ENCODE results near the gene CPE.

Gene CPE

DNA sequence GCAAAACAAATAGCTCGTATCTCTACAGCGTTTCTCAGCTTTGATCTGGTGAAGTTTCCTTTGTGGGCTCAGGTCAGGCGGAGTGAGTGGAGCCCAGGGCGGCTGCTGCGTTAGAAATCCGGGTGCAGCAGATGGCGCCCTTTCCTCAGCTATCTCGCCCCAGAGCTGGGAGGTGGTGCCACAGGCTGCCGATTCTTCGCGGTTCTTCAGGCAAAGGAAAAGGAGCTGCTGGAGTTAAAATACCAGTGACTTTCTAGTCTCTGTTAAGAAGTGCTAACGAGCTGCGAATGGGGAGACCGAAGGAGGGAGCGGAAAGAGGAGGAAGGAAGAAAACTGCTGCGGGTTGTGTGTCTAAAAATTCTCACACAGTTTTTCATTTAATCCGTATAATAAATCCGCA is 114.6 kb downstream of the CPE start:
- peak overlapping the region; percentile 1 for H3K4me3 ChIP-seq (ENCODE audit: low read depth, low read length)
- no peak for DNase-seq (ENCODE audit: low read depth)

DNA sequence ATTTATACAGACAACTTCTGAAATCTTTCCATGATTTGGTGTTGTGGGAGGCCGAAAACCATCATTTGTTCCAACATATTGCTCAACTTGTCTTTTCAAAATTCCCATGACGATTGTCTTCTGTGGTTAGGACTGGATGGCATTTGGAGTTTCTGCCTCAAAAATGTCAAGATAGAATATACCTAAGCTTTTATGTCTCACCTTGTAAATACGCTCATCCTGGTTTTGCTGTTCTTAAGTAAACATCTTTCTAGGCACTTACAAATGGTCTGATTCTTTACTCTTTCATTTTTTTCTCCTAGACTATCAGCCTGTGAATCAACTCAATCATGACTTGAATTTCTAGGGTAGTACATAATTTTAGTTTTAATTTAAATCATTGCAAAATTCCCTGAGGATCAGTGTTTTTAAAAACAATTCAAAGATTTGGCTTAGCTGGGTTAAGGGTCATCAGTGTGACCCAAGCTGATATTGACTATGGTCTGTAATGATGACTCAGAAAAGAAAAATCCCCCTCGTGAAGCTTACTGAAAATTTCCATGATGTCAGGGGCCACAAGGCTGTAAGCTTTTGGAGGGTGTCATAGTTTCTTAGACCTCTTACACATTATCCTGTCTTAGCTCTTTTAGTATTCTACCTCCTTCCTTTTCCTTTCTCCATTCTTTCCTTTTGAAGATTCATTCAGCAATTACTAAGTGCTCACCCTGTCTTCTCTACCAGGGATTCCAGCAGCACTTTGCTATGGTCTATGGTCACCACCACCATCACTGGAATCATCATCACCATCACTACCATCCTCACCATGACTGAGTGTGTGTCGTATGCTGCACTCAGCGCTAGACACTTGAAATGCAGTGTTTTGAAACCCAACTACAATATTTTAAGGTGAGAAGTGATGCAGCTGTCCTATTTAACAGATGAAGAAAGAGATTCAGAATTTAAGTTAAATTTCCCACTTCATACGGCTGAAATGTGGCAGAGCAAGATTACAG is 124.4 kb downstream of the CPE start:
- no peak overlapping the region for H3K4me3 ChIP-seq (ENCODE audit: low read depth, low read length)
- DNase-seq (ENCODE audit: low read depth), result no peak

DNA sequence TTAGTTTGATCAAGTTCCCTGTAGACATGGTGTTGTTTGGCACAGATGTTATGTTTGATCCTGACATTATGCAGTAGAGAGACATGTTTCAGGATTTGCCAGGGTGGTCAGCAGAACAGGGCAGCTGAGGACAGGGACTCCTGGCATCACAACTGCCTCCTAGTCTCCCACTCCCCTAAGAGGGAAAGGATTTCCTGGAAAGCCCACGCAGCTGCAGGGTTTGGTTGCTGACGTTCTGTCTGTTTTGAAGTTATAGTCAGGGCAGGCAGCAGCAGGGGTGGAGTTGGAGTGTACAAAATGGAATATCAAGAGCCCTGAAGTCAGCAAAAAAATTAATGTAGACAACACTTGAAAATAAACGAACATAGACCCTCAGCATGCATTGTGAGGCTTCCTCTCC is 125.4 kb downstream of the CPE start:
- no peak overlapping the region for H3K4me3 ChIP-seq (ENCODE audit: low read depth, low read length)
- no peak for DNase-seq (ENCODE audit: low read depth)

DNA sequence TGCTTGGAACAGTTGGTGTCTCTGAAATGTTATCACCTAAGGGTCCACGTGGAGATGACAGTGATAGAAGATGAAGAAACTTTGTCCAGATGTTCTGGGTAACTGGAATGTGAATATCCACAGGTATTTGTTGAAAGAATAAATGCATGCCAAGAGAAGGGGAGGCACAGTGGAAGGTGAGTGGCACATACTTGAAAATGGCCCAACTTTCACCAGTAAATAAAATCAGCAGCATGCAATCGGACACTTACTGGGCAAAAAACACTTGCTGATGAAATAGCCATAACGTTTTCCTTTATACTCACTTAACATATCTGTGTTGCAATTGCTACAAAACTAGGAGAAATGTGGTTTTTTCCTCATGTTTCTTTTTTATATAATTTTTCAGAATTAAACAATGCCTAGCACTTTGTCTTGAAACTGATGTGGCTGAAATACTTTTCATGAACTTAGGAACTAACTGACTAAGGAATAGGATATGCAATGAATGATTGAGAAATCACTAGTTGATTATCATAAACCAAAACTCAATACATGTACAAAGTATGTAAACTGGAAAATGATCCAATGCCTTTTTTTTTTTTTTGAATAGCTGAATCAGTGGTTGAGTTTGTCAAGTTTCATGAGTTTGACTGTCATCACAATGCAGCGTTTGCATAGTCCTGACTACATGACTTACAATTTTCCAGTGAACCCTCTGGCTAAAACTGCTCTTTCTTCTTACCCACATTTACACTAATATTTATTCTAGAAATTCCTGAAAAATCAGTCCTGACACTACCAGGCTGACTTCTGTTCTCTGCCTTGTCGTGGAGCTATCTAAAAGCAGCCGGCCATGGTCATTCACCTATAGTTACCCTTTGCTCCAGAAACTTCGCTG is 127.4 kb downstream of the CPE start:
- peak; percentile 36 for DNase-seq (ENCODE audit: low read depth)
- H3K4me3 ChIP-seq (ENCODE audit: low read depth, low read length), result no peak overlapping the region

DNA sequence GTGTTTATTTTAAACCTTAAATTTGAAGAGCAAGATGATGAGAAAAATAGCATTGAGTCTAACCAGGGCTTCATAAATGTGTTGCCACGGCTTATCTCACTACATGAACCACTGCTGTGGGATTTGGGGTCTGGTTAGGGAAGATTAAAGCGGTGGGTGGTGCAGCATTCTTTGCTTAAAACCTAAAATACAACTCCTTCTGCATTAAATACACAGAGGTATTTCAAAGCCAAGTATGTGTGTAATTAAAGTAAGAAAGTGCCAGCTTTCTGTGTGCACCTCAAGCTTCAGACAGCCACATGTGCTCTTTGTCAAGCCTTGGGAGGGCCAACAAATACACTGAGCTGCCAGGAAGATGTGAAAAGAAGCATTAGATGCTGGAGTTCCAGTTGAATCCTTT is 128.0 kb downstream of the CPE start:
- DNase-seq (ENCODE audit: low read depth), result no peak
- H3K4me3 ChIP-seq (ENCODE audit: low read depth, low read length), result no peak overlapping the region

DNA sequence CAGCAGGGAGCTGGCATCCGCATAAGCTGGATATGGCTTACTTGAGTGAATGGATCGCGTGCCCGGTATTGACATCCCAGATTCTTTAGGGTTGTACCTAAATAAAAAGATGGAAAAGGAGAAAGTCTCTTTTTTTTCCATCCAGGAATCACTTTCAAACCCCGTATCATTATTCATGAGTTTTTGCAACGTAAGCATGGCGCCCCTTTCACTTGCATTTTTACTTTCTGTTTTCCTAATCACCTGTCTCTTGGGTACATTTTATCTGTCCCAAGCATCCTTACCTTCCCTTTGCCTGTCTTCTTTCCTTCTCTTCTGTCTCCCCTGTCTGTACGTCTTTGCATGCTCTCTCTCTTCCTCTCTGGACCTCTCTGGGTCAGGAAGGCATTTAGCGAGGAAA is 128.6 kb downstream of the CPE start:
- H3K4me3 ChIP-seq (ENCODE audit: low read depth, low read length), result no peak overlapping the region
- DNase-seq (ENCODE audit: low read depth), result no peak

DNA sequence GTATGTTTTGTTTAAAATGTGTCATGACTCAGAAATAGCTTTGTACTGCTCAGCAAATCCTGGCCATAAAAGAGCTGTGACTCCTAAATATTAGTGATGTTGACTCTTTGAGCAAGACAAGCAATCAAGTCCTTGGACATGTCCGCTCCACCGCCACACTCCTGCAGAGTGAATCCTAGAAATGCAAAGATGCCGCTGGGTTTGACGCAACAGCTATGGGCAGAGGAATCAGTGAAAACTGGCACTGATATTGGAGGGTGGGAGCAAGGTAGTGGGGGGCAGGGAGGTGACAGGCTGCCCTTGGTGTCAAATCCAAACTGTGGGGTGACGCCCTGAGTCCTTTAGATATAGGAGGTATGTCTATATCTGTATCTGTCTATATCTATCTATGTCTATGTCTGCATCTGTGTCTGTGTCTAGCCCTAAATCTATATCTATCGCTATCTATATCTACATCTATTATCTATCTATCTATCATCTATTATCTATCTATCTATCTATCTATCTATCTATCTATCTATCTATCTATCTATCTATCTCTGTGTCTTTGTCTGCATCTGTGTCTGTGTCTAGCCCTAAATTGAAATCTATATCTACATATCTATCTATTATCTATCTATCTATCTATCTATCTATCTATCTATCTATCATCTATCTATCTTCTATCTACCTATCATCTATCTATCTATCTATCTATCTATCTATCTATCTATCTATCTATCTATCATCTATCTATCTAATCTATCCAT is 129.7 kb downstream of the CPE start:
- no peak for DNase-seq (ENCODE audit: low read depth)
- no peak overlapping the region for H3K4me3 ChIP-seq (ENCODE audit: low read depth, low read length)

DNA sequence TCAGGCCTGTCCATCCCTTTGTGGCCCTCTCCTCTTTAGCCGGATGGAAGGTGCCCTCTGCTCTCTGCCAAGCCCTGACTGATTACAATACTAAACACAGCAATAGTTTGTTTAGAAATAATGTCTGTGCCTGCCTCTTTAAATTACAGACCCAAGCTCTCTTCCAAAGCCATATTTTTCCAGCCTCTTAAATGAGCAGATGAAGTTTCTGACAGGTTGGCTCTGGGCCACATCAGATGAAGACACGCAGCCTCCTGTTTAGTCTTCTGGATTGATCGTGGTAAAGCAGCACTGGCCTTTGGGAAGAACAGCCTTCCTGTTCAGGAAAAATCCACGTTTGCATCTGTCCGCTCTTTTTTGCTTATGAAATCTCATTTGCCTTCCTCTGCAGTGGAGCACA is 133.6 kb downstream of the CPE start:
- H3K4me3 ChIP-seq (ENCODE audit: low read depth, low read length), result no peak overlapping the region
- DNase-seq (ENCODE audit: low read depth), result no peak

DNA sequence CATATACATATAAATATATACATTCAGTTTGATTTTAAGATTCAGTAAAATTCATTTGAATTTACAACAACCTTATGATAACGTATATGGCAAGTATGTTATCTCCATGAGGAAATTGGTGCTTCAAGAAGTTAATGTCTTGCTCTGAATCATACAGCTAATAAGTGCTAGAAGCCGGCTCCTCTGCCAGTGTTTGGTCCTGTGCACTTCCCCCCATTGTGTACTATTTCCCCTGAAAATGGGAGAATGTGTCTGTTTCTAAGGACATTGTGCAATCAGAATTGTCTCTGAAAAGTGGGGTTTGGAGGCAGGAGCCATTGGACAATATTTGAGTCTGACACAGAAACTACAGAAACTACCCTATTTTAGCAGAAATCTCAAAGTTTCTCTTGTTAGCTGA is 135.9 kb downstream of the CPE start:
- H3K4me3 ChIP-seq (ENCODE audit: low read depth, low read length), result no peak overlapping the region
- DNase-seq (ENCODE audit: low read depth), result no peak

DNA sequence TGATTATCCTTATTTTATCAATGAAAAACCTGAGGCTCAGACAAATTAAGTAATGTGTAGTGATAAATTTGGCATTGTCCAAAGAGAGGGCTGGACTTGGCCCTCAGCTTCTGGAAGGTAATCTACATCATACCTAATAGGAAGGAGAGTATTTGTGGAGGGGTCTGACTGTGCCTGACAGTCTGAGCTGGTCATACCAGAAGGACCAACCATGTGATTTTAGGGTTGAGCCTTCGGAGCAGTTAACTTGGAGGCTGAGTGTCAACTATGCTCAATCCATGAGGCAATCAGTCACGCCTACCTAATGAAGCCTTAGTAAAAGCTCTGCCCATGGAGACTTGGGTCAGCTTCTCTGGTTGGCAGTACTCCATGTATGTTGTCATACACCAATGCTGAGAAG is 136.4 kb downstream of the CPE start:
- DNase-seq (ENCODE audit: low read depth), result no peak
- H3K4me3 ChIP-seq (ENCODE audit: low read depth, low read length), result no peak overlapping the region

DNA sequence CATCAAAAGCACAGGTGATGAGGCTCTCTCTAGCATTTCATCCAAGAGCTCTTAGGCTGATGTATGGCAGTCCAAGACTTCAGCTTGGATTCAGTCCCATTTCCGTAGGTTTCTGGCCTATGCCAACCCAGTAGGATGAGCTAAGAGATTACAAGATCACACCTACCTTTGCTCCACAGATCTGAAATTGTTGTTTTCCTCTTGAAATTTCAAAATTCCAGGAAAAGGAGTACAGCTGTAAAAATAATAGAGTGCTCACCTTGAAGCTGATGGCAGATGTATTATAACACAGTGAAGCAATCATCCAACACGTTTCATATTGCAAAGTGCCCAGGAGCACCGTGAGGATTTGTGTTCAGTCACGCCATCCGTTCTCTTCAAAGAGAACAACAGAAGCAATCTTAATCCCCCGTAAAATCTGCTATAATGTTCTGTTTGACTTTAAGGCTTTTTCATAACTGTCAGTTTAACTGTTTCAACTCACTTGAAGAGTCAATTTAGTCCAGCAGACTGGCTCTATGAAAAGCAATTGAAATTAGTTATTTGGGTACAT is 137.5 kb downstream of the CPE start:
- DNase-seq (ENCODE audit: low read depth), result no peak
- H3K4me3 ChIP-seq (ENCODE audit: low read depth, low read length), result no peak overlapping the region

DNA sequence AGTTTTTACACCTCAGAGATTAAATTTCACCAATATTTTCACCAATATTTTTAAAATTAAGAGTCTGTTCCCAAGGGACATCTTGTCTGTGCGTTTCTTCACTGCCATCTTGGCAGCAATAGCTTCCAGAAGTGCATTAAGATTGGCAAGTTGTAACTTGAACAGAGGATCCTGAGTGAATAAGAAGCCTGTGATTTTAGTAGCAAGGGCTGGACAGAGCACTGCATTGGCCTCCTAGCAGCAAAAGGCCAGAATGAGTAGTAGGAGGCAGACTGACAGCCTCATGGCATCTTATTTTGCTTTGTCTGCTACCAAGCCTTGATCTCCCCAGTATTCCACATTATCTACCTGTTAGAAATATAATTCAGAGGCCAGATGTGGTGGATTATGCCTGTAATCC is 138.4 kb downstream of the CPE start:
- no peak overlapping the region for H3K4me3 ChIP-seq (ENCODE audit: low read depth, low read length)
- no peak for DNase-seq (ENCODE audit: low read depth)

DNA sequence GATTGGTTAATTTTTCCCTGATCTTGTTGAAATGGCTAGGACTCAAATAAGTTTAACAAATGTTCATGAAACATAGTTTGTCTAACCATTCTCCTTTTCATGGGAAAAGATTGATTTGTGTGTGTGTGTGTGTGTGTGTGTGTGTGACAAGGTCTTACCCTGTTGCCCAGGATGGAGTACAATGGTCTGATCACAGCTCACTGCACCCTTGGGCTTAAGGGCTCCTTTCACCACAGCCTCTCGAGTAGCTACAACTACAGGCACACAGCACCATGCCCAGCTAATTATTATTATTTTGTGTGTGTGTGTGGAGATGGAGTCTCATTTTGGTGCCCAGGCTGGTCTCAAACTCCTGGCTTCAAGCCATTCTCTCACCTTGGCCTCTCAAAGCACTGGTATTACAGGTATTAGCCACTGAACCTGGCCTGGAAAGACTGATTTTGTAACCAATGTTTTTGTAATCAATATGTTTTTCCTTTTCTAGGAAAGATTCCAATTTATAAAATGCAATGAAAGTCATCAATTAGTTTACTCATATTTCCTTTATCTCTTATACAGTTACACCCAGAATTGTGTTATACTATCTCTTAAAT is 139.3 kb downstream of the CPE start:
- no peak for DNase-seq (ENCODE audit: low read depth)
- H3K4me3 ChIP-seq (ENCODE audit: low read depth, low read length), result no peak overlapping the region

DNA sequence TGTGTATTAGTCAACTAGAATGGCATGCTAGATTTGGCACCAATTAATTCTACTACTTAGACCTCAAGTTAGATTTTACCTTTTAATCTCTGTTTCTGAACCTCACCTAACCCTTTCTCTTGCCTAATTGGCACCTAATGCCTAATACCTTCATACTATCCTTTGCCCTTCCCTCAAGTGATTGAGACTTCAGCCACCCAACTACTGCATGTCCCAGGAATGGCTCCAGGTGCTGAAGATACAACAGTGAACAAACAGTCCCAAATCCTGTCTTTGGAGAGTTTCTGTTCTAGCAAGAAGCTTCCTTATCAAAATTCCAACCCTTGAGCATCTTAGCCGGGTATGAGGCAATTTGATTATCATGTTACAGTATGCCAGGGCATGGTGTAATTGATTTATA is 139.9 kb downstream of the CPE start:
- H3K4me3 ChIP-seq (ENCODE audit: low read depth, low read length), result no peak overlapping the region
- no peak for DNase-seq (ENCODE audit: low read depth)

DNA sequence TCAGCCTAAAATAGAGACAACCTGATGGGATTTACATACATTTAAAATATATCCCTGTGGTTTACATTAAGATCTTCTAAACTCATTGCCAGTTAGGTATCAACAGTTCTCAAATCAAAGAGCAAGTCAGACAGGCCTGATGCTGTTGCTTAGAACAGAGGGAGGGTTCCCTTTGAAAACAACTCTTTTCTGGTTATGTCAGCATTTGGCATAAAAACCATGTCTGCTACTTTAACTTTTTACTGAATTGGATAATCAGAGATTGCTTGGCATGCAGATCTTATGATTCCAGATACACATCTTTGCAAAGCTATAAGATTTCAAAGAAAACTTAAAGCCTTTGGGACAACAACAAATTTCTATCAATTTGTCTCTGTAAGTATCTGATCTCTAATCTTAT is 140.8 kb downstream of the CPE start:
- no peak for DNase-seq (ENCODE audit: low read depth)
- H3K4me3 ChIP-seq (ENCODE audit: low read depth, low read length), result no peak overlapping the region

DNA sequence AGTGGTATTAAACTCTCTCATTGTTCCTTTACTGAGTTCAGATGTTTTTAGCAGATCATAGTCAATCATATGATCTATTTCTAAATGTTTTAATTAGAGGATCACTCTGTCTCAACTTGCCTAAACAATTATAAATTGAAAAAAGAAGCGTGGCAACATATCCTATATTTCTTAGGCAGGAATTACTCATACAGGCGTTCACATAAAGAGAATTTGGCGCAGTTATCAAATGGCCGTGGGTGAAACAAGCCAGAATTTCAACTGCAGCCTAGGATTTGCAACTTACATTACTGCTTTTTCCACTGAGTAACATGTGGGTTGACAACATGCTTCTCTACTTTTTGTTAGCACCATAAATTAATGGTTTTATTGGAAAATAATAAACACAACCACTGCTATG is 141.3 kb downstream of the CPE start:
- DNase-seq (ENCODE audit: low read depth), result no peak
- H3K4me3 ChIP-seq (ENCODE audit: low read depth, low read length), result no peak overlapping the region

DNA sequence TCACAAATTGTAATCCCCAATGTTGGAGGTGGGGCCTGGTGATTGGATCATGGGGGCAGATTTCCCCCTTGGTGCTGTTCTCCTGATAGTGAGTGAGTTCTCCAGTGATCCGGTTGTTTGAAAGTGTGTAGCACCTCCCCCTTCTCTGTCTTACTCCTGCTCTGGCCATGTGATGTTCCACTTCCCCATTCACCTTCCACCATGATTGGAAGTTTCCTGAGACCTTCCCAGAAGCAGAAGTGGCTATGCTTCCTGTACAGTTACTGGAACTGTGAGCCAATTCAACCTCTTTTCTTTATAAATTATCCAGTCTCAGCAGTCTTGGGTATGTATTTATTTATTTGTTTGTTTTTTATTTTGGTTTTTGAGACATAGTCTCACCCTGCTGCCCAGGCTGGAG is 143.2 kb downstream of the CPE start:
- H3K4me3 ChIP-seq (ENCODE audit: low read depth, low read length), result no peak overlapping the region
- no peak for DNase-seq (ENCODE audit: low read depth)

DNA sequence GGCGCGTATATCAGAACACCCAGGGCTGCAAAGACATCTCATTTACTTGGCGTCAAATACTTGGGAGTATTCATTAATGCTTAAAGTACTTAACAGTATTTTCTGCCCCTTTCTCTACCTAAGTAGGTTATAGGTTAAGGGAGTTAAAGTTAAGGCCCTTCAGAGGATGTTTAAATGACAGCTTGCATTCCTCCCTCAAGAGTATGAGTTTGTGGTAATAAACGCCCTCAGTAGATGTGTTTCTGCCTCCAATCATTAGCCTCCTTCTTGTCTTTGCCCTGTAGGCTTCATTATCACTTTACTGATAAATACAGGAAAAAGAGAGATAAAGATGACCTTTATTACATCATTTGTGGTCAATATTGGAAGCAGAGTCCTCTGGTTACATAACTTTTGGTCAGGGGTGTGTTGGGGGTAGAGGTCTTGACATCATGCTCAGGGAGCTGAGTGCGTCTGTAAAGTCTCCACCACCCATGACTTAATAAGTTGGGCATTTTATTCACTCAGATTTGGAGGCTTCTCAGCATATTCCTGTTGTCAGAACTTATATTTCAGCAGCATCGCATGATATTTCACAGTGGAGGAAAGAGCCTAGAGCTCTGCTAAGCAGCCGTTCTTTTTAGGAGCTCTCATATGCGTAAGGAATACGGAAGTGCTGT is 145.9 kb downstream of the CPE start:
- DNase-seq (ENCODE audit: low read depth), result no peak

DNA sequence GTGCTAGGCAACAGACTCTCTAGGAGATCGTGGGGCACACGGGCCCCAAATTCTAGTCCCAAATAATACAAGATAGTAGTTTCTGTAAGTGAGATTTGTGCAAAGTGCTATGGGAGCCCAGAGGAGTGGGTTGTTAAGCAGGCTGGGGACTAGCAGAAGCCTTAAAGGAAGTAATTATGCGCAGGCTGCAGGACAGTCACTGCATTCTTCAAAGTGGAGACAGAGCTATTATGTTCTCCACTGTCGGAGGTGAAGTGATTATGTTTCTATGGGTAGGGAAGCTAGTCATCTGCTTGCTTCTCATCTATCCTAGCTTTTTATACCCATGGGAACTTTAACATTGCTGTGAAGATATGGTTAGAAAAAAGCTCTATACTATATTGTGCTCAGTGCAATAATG is 154.2 kb downstream of the CPE start:
- H3K4me3 ChIP-seq (ENCODE audit: low read depth, low read length), result no peak overlapping the region
- no peak for DNase-seq (ENCODE audit: low read depth)

More for the DNA sequence above, 145.9 kb downstream of the CPE start:
- no peak overlapping the region for H3K4me3 ChIP-seq (ENCODE audit: low read depth, low read length)
